HepG2 (cell line): ENCODE results near the gene ZFP36L2. TPM values are rescaled to one million over a fixed set of nuclear protein-coding genes. Genes with fewer than 3 reads are reported as not detected.
A peak's percentile ranks its signal among the peaks of the same experiment; 100 is the strongest.

Experiments
- CHD4 ChIP-seq: fragments of 200-600 bp; sonication (generic); IDR thresholded peaks from 2 replicates; pipeline ENCODE4 v1.7.0; 2017; ENCODE audit warnings: mild to moderate bottlenecking, low read length, borderline replicate concordance
- FOXA3 ChIP-seq: IDR thresholded peaks from 2 replicates; pipeline ENCODE4 v1.6.1; 2016; ENCODE audit warnings: missing genetic modification reagents, missing compliant biosample characterization
- HDAC6 ChIP-seq: fragments of 200-600 bp; sonication (generic); IDR thresholded peaks from 2 replicates; pipeline ENCODE4 v1.7.0; 2017; ENCODE audit warnings: mild to moderate bottlenecking, antibody characterized with exemption, low read length, low read depth
- KLF12 ChIP-seq: sonication (generic); formaldehyde crosslinking; IDR thresholded peaks from 2 replicates; pipeline ENCODE4 v1.4.0; 2020; ENCODE audit warnings: missing genetic modification reagents, borderline replicate concordance
- MTF1 ChIP-seq: sonication (generic); formaldehyde crosslinking; IDR thresholded peaks from 2 replicates; pipeline ENCODE4 v1.5.0; 2020; ENCODE audit warnings: missing genetic modification reagents
- NCOR1 ChIP-seq: fragments of 200-600 bp; sonication (generic); IDR thresholded peaks from 2 replicates; pipeline ENCODE4 v1.7.0; 2017; ENCODE audit warnings: antibody characterized with exemption, low read length, borderline replicate concordance
- PHF21A ChIP-seq: sonication (generic); formaldehyde crosslinking; IDR thresholded peaks from 2 replicates; pipeline ENCODE4 v1.5.0; 2020; ENCODE audit warnings: mild to moderate bottlenecking, missing genetic modification reagents
- SIX4 ChIP-seq: sonication (generic); formaldehyde crosslinking; IDR thresholded peaks from 2 replicates; pipeline ENCODE4 v1.4.0; 2020; ENCODE audit warnings: missing genetic modification reagents
- SOX6 ChIP-seq, 2 experiments: fragments of 450-650 bp in 1 of 2; sonication (generic) in 1 of 2; formaldehyde crosslinking in 1 of 2; IDR thresholded peaks; 2 replicates each; pipeline versions ENCODE4 v1.4.0 to v1.6.1; 2017 to 2020; ENCODE audit warnings: antibody characterized with exemption in 1 of 2, mild to moderate bottlenecking in 1 of 2, missing genetic modification reagents in 1 of 2
- ZBTB4 ChIP-seq: sonication (generic); formaldehyde crosslinking; IDR thresholded peaks from 2 replicates; pipeline ENCODE4 v1.4.0; 2020; ENCODE audit warnings: missing genetic modification reagents, mild to moderate bottlenecking, borderline replicate concordance
- ZBTB40 ChIP-seq, 2 experiments: fragments of 450-650 bp in 1 of 2; sonication (generic) in 1 of 2; formaldehyde crosslinking in 1 of 2; IDR thresholded peaks; 2 replicates each; pipeline versions ENCODE4 v1.6.1 to v1.8.0; 2016 to 2022; ENCODE audit warnings: antibody characterized with exemption in 1 of 2, mild to moderate bottlenecking in 1 of 2, missing genetic modification reagents in 1 of 2
- ZGPAT ChIP-seq: IDR thresholded peaks from 2 replicates; pipeline ENCODE4 v1.6.1; 2016; ENCODE audit warnings: mild to moderate bottlenecking
- ZMAT3 ChIP-seq: sonication (generic); formaldehyde crosslinking; conservative IDR thresholded peaks from 2 replicates; pipeline ENCODE4 v1.7.0; 2021; ENCODE audit warnings: missing genetic modification reagents
- ZNF232 ChIP-seq: sonication (generic); formaldehyde crosslinking; IDR thresholded peaks from 2 replicates; pipeline ENCODE4 v1.4.0; 2020; ENCODE audit warnings: missing genetic modification reagents, borderline replicate concordance
- ZZZ3 ChIP-seq: sonication (generic); formaldehyde crosslinking; IDR thresholded peaks from 2 replicates; pipeline ENCODE4 v1.4.0; 2020; ENCODE audit warnings: missing genetic modification reagents, mild to moderate bottlenecking, borderline replicate concordance
- polyA plus RNA-seq, 8 experiments: library from polyadenylated mRNA; depleted of rRNA in 3 of 8; stranded (reverse) in 7 of 8; unstranded in 1 of 8; fragments of >200 nt; fragmentation: Illumina TruSeq in 4 of 8; extraction: Trizol in 4 of 8; gene quantifications; 2 replicates each; pipeline versions ENCODE4 v1.2.1 to v1.2.3, GENCODE V29; 2011 to 2016; ENCODE audit warnings: low read depth in 4 of 8, missing spikeins in 1 of 8, mixed read lengths in 1 of 8; ENCODE audit not compliant: insufficient read depth in 1 of 8
- total RNA-seq, 5 experiments: library from RNA; depleted of rRNA; stranded (reverse); fragments of >200 nt; fragmentation: Illumina TruSeq; extraction: Trizol; gene quantifications; 2 replicates each; pipeline ENCODE4 v1.2.3, GENCODE V29; 2016; ENCODE audit warnings: low read depth in 1 of 5

ZFP36L2 gene
- total and polyA plus RNA-seq, 2 of the 13 experiments (the other 11 are each of a cell fraction or from before 2014, with no cell fraction given), result 11.2 to 21.8 TPM

- TF ChIP-seq ZBTB4, result no peak
- no peak for TF ChIP-seq SIX4 (CRISPR knock-in tag)
- no peak for TF ChIP-seq ZZZ3 (CRISPR knock-in tag)
- TF ChIP-seq CHD4, result no peak
- TF ChIP-seq ZBTB40 (IDR thresholded peaks at IDR 0.05), result no peak
- TF ChIP-seq ZBTB40 (CRISPR knock-in tag; IDR thresholded peaks at IDR 0.05), result no peak
- TF ChIP-seq SOX6 (IDR thresholded peaks at IDR 0.05), result no peak
- peak; percentile 32; the same call in 1 of the 2 replicates for TF ChIP-seq SOX6 (CRISPR knock-in tag; IDR thresholded peaks at IDR 0.05)
- TF ChIP-seq HDAC6, result no peak
- no peak for TF ChIP-seq MTF1 (CRISPR knock-in tag)
- TF ChIP-seq KLF12, result no peak
- TF ChIP-seq ZNF232, result no peak
- peak; percentile 43; the same call in 1 of the 2 replicates for TF ChIP-seq NCOR1
- no peak for TF ChIP-seq ZMAT3 (CRISPR knock-in tag)
- no peak for TF ChIP-seq ZGPAT
- TF ChIP-seq FOXA3 (CRISPR knock-in tag), result no peak
- TF ChIP-seq PHF21A (CRISPR knock-in tag), result no peak; the same call in 1 of the 2 replicates
These were observed 39.6 kb downstream of the ZFP36L2 start (continued) for GRCh38 chr2:43186679-43187374.
